GM21576 (cell line): ENCODE measurements around the gene KIF13A.
"Not testable (repeated sequence)": the region's sequence is repeated elsewhere in the genome, so short reads cannot be mapped to it uniquely, and the experiment has no call there.

Experiments used
- ATAC-seq: cut with Tn5 transposase; IDR thresholded peaks from one replicate; pipeline ENCODE4 v1.9.1; 2021; ENCODE audit warnings: mild to moderate bottlenecking, moderate library complexity; ENCODE audit not compliant: unreplicated experiment

The KIF13A gene

GRCh38 chr6:17999425-17999824 is 12.0 kb upstream of the KIF13A start:
- ATAC-seq: no peak

- ATAC-seq: no peak
Measured at GRCh38 chr6:17998442-17998841, 11.0 kb upstream of the KIF13A start.

- ATAC-seq: no peak
Measured at GRCh38 chr6:17998003-17998402, 10.6 kb upstream of the KIF13A start.

- no peak for ATAC-seq
Measured at GRCh38 chr6:17995414-17995813, 8.0 kb upstream of the KIF13A start.

GRCh38 chr6:17994019-17994418 is 6.6 kb upstream of the KIF13A start:
- ATAC-seq: no peak

- ATAC-seq: no peak
Measured at GRCh38 chr6:17988422-17988944, 1.0 kb upstream of the KIF13A start.

GRCh38 chr6:17987697-17988421 is 424 bp upstream of the KIF13A start:
- peak; percentile 70 for ATAC-seq

- ATAC-seq: peak; percentile 22
Measured at GRCh38 chr6:17986656-17987446, 584 bp downstream of the KIF13A start.

GRCh38 chr6:17985934-17986655 is 1.3 kb downstream of the KIF13A start:
- ATAC-seq: no peak

GRCh38 chr6:17984812-17985670 is 2.4 kb downstream of the KIF13A start:
- ATAC-seq: no peak

GRCh38 chr6:17984399-17984798 is 3.0 kb downstream of the KIF13A start:
- ATAC-seq: no peak

GRCh38 chr6:17983730-17984129 is 3.7 kb downstream of the KIF13A start:
- no peak for ATAC-seq

GRCh38 chr6:17980329-17980728 is 7.1 kb downstream of the KIF13A start:
- ATAC-seq: no peak

- no peak for ATAC-seq
Measured at GRCh38 chr6:17979479-17979878, 8.0 kb downstream of the KIF13A start.

GRCh38 chr6:17976258-17976657 is 11.2 kb downstream of the KIF13A start:
- not testable (repeated sequence) for ATAC-seq

- no peak for ATAC-seq
Measured at GRCh38 chr6:17974570-17975368, 12.7 kb downstream of the KIF13A start.

GRCh38 chr6:17972978-17973622 is 14.3 kb downstream of the KIF13A start:
- no peak for ATAC-seq

GRCh38 chr6:17972074-17972952 is 15.1 kb downstream of the KIF13A start:
- no peak for ATAC-seq
